Body of pancreas (tissue), 4 donors: ENCODE measurements around the gene CNTNAP2. TPM values are rescaled to one million over a fixed set of nuclear protein-coding genes. Genes with fewer than 3 reads are reported as not detected.

Experiments
- ATAC-seq: fragments of 150-250 bp; one replicate; pipeline ENCODE4 v1.9.1; 2016
- DNase-seq, 4 donors: peaks; one replicate each; pipeline ENCODE4 v3.0.0-alpha.2; 2019
- H3K27ac ChIP-seq, 4 donors: fragments of 200-600 bp; sonication (generic); 1 replicate in 3 of 4; 2 replicates in 1 of 4; pipeline versions ENCODE4 v1.5.1 to v1.6.1; 2016 to 2019; ENCODE audit warnings: mild to moderate bottlenecking in 1 of 4, mixed read lengths in 1 of 4, moderate library complexity in 1 of 4
- H3K27me3 ChIP-seq, 2 donors: fragments of 200-600 bp; sonication (generic); one replicate each; pipeline ENCODE4 v1.6.0; 2016; ENCODE audit warnings: mild to moderate bottlenecking in 1 of 2
- H3K36me3 ChIP-seq, 2 donors: fragments of 200-600 bp; sonication (generic); replicated peaks in 1 of 2; 2 replicates each; pipeline ENCODE4 v1.5.1; 2016; ENCODE audit warnings: low read depth in 2 of 2; ENCODE audit not compliant: insufficient read depth in 1 of 2
- H3K4me1 ChIP-seq: fragments of 200-600 bp; sonication (generic); one replicate; pipeline ENCODE4 v1.6.0; 2016
- H3K4me3 ChIP-seq, 2 donors: fragments of 200-600 bp; sonication (generic); 1 replicate in 1 of 2; 2 replicates in 1 of 2; pipeline ENCODE4 v1.5.1; 2016 to 2019
- H3K9me3 ChIP-seq, 3 donors: fragments of 200-600 bp; sonication (generic); 1 replicate in 2 of 3; 2 replicates in 1 of 3; pipeline ENCODE4 v1.5.1; 2016
- POLR2A ChIP-seq, 3 donors: fragments of 450-650 bp; IDR thresholded peaks; one replicate each; pipeline ENCODE4 v1.6.1; 2016; ENCODE audit warnings: antibody characterized with exemption in 3 of 3, mild to moderate bottlenecking in 2 of 3
- WGBS, 2 donors: methylation state at CpG; one replicate each; pipeline ENCODE4 v1.1.5; 2017; 5-methylcytosine and 5-hydroxymethylcytosine counted together
- intact Hi-C: fragments of 100-400 bp; cut with DNase I; formaldehyde crosslinking; loops from one replicate; pipeline ENCODE4 v1.15.1; 2023
- total RNA-seq, 2 donors: library from RNA; depleted of rRNA; stranded (reverse); fragments of >200 nt; gene quantifications; one replicate each; pipeline ENCODE4 v1.1.0, GENCODE V29; 2016
- TF ChIP-seq, protein P1 (sequence below), 7 experiments: fragments of 450-650 bp in 4 of 7; fragments of 200-600 bp in 3 of 7; sonication (generic) in 3 of 7; IDR thresholded peaks; one replicate each; pipeline ENCODE4 v1.5.1; 2016 to 2019; ENCODE audit warnings: antibody characterized with exemption in 7 of 7

The CNTNAP2 gene
- total RNA-seq, 2 donors from 2014 or later: 1.0 TPM; not detected in 1

DNA sequence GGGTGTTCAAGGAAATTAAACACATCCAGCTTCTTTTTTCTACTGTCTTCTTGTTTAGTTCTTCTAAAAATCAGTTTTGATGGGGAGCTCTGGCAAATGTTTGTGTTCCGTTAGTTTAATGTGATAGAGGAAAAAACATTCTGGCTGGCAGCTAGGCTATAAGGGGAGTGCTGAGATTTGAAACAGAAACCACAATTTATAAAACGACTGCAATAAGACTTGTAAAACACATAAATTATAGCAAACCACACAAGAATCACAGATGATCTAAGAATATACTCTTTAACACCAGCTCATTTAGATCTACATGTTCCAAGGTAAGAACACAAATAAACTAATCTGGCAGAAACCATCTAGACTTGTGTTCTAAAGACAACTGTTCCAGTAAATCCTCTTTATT is 425.5 kb downstream of the CNTNAP2 start:
- ATAC-seq (no peak), DNase-seq (no peak)
- Histone ChIP-seq H3K27me3 (no peaks in the 10 kb centered on the region), H3K9me3 (no peaks in the 10 kb centered on the region), H3K4me1 (no peaks in the 10 kb centered on the region), H3K36me3 (no peaks in the 10 kb centered on the region), H3K27ac (no peak overlapping the region), H3K4me3 (no peak overlapping the region)
- 48 to 61% methylated on average over 2 of the region's 2 CpGs for WGBS, 2 donors
- TF ChIP-seq POLR2A (IDR thresholded peaks at IDR 0.05): no peak
- TF ChIP-seq, protein P1, sequence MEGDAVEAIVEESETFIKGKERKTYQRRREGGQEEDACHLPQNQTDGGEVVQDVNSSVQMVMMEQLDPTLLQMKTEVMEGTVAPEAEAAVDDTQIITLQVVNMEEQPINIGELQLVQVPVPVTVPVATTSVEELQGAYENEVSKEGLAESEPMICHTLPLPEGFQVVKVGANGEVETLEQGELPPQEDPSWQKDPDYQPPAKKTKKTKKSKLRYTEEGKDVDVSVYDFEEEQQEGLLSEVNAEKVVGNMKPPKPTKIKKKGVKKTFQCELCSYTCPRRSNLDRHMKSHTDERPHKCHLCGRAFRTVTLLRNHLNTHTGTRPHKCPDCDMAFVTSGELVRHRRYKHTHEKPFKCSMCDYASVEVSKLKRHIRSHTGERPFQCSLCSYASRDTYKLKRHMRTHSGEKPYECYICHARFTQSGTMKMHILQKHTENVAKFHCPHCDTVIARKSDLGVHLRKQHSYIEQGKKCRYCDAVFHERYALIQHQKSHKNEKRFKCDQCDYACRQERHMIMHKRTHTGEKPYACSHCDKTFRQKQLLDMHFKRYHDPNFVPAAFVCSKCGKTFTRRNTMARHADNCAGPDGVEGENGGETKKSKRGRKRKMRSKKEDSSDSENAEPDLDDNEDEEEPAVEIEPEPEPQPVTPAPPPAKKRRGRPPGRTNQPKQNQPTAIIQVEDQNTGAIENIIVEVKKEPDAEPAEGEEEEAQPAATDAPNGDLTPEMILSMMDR (IDR thresholded peaks at IDR 0.05): no peak
- intact Hi-C loops: no loop called here

- no peaks in the 10 kb centered on the region for H3K4me1 ChIP-seq
- TF ChIP-seq, protein P1 (IDR thresholded peaks at IDR 0.05): no peak
- no peak for TF ChIP-seq POLR2A (IDR thresholded peaks at IDR 0.05)
- H3K9me3 ChIP-seq: no peaks in the 10 kb centered on the region
- no peak for ATAC-seq
- intact Hi-C loops: no loop called here
- H3K36me3 ChIP-seq: no peaks in the 10 kb centered on the region
- no peak for DNase-seq
- WGBS, 2 donors: 56 to 59% methylated on average over 2 of the region's 2 CpGs
- H3K27me3 ChIP-seq: no peaks in the 10 kb centered on the region
- no peak overlapping the region for H3K27ac ChIP-seq
- no peak overlapping the region for H3K4me3 ChIP-seq
Observed at GRCh38 chr7:146544748-146545147, 428.1 kb downstream of the CNTNAP2 start.

- intact Hi-C loops: no loop called here
- no peak for ATAC-seq
- no peak for TF ChIP-seq POLR2A (IDR thresholded peaks at IDR 0.05)
- TF ChIP-seq, protein P1 (IDR thresholded peaks at IDR 0.05): no peak
- Histone ChIP-seq H3K27me3 (no peaks in the 10 kb centered on the region), H3K4me1 (no peaks in the 10 kb centered on the region), H3K4me3 (no peak overlapping the region), H3K9me3 (no peaks in the 10 kb centered on the region), H3K27ac (no peak overlapping the region), H3K36me3 (no peaks in the 10 kb centered on the region)
- 58% methylated on average over 1 of the region's 1 CpG for WGBS, 2 donors
- no peak for DNase-seq
Observed at GRCh38 chr7:146548816-146549215, 432.2 kb downstream of the CNTNAP2 start.

DNA sequence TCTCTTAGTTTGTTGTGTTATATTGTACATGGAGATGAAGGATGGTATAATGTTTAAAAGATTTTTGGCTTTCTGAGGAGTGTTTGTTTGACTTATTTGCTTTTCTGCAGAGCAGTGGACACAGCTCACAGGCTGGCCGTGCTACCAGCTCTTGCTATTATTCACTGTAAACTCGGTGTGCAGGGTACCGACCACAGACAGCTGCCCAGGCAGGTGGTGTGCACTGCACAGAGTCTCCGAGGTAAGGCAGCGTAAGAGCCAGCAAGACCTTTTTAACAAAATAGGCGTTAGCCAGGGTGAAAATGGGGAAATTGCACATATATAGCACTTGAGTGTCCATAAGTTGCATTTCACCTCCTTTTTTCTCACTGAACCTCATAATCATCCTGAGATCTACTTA is 438.0 kb downstream of the CNTNAP2 start:
- no peaks in the 10 kb centered on the region for H3K4me1 ChIP-seq

GRCh38 chr7:146557971-146558469 is 441.4 kb downstream of the CNTNAP2 start:
- intact Hi-C loops: no loop called here
- no peak for DNase-seq
- H3K27me3 ChIP-seq: no peaks in the 10 kb centered on the region
- no peaks in the 10 kb centered on the region for H3K36me3 ChIP-seq
- no peak for ATAC-seq
- no peak overlapping the region for H3K4me3 ChIP-seq
- H3K4me1 ChIP-seq: no peaks in the 10 kb centered on the region
- H3K27ac ChIP-seq: no peak overlapping the region
- no peaks in the 10 kb centered on the region for H3K9me3 ChIP-seq
- TF ChIP-seq, protein P1 (IDR thresholded peaks at IDR 0.05): no peak
- TF ChIP-seq POLR2A (IDR thresholded peaks at IDR 0.05): no peak
- WGBS, 2 donors: 67 to 77% methylated on average over 4 of the region's 4 CpGs

More for the DNA sequence above, 438.0 kb downstream of the CNTNAP2 start:
- no peaks in the 10 kb centered on the region for H3K9me3 ChIP-seq
- no peak overlapping the region for H3K4me3 ChIP-seq
- H3K36me3 ChIP-seq: no peaks in the 10 kb centered on the region
- intact Hi-C loops: no loop called here
- TF ChIP-seq, protein P1 (IDR thresholded peaks at IDR 0.05): no peak
- no peak for TF ChIP-seq POLR2A (IDR thresholded peaks at IDR 0.05)
- DNase-seq (no peak), ATAC-seq (no peak)
- no peaks in the 10 kb centered on the region for H3K27me3 ChIP-seq
- WGBS, 2 donors: 35 to 62% methylated on average over 6 of the region's 6 CpGs
- H3K27ac ChIP-seq: no peak overlapping the region
